Right ventricle myocardium inferior (tissue), 1 donor: ENCODE measurements around the gene DRD3. TPM values are rescaled to one million over a fixed set of nuclear protein-coding genes. Genes with fewer than 3 reads are reported as not detected.

Experiments used
- ATAC-seq: fragments of 200-7000 bp; cut with Tn5 transposase; one replicate; pipeline ENCODE4 v1.9.1; 2020; ENCODE audit warnings: mild to moderate bottlenecking, moderate library complexity
- DNase-seq: peaks from one replicate; pipeline ENCODE4 v3.0.0; 2021; ENCODE audit errors: missing footprints
- intact Hi-C: fragments of 100-400 bp; cut with DNase I; formaldehyde crosslinking; loops from one replicate; pipeline ENCODE4 v1.11.0; 2022
- total RNA-seq: library from RNA; stranded (reverse); fragmentation: NEBNext Ultra II Directional; extraction: Animal tissue kit (Norgen Biotek cat#: 25700); gene quantifications from one replicate; pipeline ENCODE4 v1.2.1, GENCODE V29; 2021
- donor health status: DM: no; HTN: yes; CAD: no; lungs with severe emphysema.

DRD3 gene
- total RNA-seq, 1 donor from 2014 or later: not detected

DNA sequence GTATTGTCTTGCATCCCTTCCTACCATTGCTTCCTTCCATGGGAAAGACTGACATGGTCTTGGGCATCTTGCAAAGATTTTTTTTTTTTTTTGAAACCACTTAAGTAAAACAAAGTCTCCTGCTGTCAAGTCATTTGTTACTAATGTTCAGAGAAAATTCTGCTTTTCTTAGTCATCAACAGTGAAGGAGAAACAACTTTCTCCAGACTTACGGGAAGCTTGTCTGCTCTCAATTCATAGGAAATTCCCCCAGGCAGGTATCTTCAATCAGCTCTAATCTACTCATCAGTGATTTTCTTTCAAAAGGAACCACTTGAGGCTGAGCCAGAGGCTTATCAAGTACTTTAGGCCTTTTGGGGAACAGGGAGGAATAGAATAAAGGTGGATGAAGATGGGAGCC is 15.9 kb upstream of the DRD3 start:
- no peak for ATAC-seq
- no peak for DNase-seq
- intact Hi-C loops: no loop called here

DNA sequence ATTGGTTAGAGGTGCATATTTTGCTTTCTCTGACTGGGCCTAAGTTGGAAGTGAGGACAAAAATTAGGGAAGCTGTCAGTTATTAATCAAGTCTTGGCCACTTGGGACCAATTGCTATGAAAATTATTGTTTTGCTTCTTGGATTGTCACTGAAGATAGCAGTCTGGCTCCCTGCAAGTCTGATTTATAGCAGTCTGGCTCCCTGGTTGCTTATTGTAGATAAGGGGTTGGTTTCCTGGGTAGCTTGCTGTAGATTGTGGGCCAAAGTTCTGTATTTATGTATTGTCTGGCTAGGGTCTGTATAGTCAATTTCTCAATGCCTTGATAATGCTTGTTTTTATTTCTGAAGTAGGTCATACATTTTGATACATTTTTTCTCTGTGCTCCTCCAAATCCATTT is 13.3 kb upstream of the DRD3 start:
- DNase-seq (no peak), ATAC-seq (no peak)
- intact Hi-C loops: no loop called here

DNA sequence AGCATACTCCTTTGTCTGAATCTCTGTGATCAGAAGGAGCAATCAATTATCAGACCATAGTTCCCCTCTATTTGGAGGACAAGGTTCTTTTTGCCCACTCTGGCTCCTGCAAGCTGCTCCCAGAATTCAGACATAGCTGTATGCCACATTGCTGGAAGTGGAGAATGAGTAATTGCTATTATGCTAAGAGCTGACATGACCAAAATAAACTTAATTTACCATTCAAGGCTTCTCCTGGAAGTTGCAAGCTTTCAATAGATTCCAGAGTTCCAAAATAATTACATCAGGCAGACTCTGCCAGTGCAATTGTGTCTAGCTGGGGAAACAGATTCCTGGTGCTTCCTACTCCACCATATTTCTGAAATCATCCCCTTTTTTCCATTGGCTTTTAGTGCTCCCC is 7.6 kb upstream of the DRD3 start:
- intact Hi-C loops: no loop called here
- DNase-seq (no peak), ATAC-seq (no peak)

DNA sequence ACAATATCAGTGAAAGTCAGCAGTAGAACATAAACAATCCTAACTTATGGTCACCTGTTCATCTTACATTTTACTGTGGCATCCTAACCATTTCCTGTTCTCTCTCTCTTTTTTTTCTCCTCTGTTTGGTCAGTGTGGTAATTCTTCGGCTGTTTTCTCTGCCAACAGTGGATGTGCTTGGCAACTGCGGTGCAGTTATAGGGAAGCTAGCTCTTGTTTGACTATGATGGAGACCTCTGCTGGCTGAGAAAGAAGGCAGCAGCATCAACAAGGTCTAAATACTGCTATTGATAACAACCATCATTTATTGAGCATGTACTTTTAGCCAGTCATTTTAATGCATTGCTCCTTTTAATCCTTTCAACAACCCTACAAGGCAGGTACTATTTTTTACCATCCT is 723 bp upstream of the DRD3 start:
- intact Hi-C loops: no loop called here
- DNase-seq (no peak), ATAC-seq (no peak)

DNA sequence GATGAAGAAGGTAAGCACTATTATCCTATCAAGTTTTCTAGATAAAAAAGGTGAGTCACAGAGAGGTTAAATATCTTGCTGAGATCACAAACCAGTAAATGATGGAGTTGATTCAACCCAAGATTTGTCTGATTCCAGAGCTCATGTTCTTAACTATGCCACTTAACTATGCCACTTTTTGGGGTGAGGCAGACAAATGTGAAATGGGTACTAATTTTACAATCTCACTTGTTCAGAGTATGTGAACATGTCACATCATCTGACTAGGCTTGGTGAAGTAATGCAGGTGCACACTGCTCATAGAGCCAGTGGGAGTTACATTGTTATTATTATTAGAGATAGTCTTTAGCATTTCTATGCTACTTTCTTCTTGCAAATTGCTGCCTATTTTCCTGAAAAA is 2.0 kb downstream of the DRD3 start:
- no peak for DNase-seq
- intact Hi-C loops: no loop called here
- no peak for ATAC-seq

DNA sequence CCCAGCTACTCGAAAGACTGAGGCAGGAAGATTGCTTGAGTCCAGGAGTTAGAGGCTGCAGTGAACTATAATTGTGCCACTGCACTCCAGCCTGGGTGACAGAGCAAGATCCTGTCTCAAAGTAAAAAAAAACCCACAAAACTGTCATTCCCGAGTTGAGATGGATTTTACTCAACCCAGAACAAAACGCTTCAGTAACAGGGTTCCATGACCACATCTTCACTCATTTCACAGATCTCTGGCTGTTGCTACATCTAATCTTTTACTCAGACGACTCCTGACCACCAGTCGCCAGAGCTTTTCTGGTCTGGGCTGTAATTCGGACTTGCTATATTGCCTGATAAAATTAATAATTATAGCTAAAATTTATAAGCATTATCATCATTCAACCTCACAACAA is 2.4 kb downstream of the DRD3 start:
- intact Hi-C loops: no loop called here
- ATAC-seq: no peak
- no peak for DNase-seq

DNA sequence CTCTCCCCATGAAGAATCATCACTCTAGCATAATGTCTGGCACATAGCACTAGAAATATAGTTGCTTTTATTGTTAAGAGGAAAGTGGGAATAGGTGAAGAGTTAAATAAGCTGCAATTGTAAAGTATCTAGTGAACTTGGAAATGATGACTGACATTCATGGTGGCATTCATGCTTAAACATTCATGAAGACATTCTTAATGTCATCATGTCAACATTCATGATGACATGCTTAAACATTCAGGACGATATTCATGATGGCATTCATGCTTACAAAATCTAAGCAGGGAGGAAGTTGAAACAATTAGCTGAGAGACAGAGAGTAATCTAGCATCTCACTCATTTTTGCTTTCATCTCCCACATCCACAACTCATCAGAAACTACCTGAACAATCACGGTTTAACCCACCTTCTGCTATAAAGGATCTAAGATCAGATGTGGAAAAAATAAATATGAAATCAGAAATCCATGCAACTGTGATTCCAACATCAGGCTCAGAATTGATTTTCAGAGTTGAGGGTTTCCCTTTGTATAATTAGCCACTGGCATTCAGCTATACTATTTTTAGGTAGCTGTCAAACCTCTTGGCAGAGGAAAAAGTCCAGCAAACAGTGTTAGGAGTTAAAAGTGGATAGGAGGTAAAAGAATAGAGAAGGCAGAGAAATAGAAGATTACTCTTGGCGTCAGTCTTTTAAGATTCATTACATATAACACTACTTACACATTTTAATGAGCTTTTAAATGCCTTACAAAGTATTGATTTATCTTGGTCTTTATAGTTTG is 3.5 kb downstream of the DRD3 start:
- ATAC-seq: no peak
- intact Hi-C loops: no loop called here
- no peak for DNase-seq

DNA sequence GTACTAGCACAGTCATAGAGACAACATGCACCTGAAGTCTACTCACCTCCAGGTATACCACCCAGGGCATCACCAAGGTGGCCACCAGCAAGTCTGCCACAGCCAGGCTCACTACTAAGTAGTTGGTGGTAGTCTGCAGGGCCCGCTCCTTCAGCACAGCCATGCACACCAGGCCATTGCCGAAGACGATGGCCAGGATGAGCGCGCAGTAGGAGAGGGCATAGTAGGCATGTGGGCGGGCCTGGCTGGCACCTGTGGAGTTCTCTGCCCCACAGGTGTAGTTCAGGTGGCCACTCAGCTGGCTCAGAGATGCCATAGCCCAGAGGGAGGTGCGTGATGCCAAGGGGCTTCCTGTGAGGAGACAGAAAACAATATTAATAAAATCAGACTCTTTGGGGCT is 7.2 kb downstream of the DRD3 start:
- DNase-seq: peak; percentile 31
- no peak for ATAC-seq
- intact Hi-C loops: no loop called here

DNA sequence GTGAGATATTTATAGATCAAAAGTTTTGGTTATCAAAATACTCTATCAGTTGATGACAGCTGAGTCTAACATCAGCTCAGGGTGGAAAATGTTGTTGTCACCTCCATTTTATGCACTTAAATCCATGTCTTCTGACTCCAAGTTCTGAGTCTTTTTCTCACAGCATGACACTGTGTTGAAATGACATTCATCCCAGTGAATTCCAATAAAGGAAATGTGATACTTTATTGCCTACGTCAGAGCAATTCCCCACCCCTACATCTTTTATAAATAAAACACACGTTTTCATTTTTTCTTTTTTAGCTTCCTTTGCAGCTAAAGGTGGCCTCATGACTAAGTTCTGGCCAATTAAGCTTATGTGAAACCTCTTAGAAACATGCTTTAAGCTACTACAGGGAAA is 10.7 kb downstream of the DRD3 start:
- DNase-seq: no peak
- no peak for ATAC-seq
- intact Hi-C loops: no loop called here

DNA sequence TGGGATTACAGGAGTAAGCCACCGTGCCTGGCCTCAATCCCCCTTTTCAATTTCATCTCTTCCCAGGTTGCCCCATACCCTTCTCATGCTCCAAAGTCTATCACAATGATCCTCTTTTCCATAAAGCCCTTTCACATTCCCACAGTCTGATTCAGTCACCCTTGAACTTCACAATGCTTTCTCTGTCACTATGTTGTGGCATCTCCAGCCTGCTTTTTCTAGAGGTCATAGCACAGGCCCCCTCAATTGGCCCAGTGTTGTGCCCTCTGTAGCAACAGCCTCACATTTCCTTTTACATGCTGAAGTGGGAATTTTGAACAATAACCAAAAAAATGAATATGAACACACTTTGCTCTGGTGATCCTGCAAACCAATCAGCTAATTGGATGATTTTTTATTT is 21.5 kb downstream of the DRD3 start:
- DNase-seq: no peak
- ATAC-seq: no peak
- intact Hi-C loops: loop anchor here (10.0 kb wide), 3 partner anchors 137 to 413 kb away; partner anchors contain the start of genes ATP6V1A, NAA50 and TIGIT

DNA sequence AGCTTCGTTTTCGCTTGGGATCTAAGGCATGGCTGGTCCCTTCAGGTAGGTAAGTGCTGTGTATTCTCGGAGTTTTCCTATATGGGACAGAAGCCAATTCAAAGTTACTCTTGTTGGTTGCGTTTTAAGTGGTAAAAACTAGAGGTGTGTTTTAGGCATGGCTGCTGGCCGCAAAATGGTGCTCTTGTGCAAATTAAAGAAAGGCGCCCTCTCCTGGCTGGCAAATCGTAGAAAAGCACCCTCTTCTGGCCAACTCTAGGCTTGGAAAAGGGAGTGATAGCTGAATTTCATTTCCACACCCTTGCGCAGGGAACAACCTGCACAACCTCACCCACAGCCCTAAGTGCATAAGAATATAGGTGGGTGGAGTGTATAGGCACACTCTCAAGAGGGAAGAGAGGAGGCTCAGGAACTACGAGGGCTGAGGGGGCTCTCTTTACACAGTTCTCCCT is 23.5 kb downstream of the DRD3 start:
- intact Hi-C loops: loop anchor here (10.0 kb wide), 3 partner anchors 139 to 411 kb away; partner anchors contain the start of genes ATP6V1A, NAA50 and TIGIT
- DNase-seq (no peak), ATAC-seq (no peak)

DNA sequence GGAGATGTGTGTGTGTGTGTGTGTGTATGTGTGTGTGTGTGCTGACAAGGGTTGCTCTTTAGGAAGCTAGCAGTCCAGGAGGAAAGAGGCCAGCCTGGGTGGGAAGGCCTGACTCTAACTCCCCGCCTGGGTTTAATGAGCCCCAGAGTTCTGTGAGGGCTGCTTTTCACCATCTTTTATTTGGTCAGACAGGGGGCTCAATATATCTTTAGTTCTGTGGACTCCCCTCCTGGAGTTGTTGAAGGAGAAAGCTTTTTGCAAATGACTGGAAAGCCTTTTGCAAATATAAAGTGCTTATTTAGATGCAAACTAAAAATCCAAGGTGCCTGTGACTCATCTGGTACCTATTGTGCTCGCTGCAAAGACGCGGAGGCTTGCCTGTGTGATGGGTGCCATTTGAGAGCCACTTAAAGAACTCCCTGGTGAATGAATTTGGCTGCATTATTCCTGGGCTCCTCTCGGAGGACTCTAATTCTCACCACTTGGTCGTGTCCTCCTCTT is 24.5 kb downstream of the DRD3 start:
- DNase-seq (no peak), ATAC-seq (no peak)
- intact Hi-C loops: loop anchor here (10.0 kb wide), 3 partner anchors 140 to 410 kb away; partner anchors contain the start of genes ATP6V1A, NAA50 and TIGIT

DNA sequence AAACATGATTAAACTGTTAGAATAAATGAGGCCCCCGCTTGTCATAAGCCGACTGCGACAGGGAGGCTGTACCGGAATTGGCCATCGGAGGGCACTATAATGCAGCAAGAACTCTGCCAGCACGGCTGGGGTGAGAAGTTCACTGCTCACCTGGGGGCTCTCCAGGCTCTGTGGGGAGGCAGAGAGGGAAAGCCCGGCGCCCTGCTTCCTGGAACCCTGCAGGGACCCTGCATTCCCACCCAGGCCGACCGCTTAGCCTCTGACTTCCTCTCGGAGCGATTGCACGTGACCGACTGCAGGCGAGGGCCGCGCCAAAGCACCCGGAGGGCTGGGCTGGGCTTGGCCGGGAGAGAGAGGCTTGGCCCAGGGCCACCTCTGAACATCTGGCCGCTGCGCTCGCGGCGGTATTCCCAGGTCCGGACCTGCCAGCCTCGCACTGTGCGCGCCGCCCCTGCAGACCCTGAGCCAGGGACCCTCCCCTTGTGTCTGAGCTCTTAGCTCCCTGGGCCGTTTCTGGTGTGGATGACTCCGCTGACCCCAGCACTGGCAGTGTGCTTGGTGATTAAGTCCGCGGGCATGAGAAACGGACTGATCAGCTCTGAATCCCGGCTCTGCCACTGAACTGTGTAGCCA is 26.2 kb downstream of the DRD3 start:
- peak; percentile 90 for DNase-seq
- peak; percentile 89 for ATAC-seq
- intact Hi-C loops: loop anchor here (10.0 kb wide), 3 partner anchors 142 to 408 kb away; partner anchors contain the start of genes ATP6V1A, NAA50 and TIGIT

DNA sequence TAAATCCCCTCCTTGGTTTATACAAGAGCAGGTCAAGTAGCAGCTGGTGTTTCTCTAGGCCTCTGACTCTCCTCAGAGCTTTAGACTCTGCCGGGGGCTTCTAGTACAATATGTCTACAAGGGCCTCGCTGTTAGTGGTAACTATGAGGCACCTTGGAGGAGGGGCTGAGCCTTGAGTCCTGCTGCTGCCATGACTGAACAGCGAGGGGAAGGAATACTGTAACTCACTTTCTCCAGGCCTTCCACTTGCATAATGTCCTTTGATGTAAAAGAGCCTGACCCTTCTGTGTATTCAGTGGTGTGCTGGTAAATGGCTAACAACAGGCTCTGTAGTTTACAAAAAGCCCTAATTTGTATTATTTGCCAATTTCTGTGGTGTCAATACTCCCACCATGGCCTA is 27.8 kb downstream of the DRD3 start:
- no peak for DNase-seq
- no peak for ATAC-seq
- intact Hi-C loops: loop anchor here (10.0 kb wide), 3 partner anchors 144 to 406 kb away; partner anchors contain the start of genes ATP6V1A, NAA50 and TIGIT

DNA sequence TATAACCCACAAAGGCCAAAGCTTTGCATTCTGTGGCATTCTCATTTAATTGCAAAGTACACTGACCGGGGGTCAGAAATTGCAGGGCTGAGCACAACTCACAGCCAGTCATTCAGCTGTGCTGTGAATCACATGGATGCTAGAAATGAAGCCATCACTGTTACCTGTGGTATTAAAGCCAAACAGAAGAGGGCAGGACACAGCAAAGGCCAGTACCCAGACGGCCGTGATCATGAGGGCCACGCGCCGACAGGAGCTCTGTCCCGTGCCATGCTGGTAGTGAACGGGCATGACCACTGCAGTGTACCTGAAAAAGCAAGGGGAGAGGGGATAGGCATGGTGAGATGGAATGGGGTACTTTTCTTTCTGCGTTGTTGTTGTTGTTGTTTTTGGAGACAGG is 31.6 kb downstream of the DRD3 start:
- DNase-seq (no peak), ATAC-seq (no peak)
- intact Hi-C loops: no loop called here

DNA sequence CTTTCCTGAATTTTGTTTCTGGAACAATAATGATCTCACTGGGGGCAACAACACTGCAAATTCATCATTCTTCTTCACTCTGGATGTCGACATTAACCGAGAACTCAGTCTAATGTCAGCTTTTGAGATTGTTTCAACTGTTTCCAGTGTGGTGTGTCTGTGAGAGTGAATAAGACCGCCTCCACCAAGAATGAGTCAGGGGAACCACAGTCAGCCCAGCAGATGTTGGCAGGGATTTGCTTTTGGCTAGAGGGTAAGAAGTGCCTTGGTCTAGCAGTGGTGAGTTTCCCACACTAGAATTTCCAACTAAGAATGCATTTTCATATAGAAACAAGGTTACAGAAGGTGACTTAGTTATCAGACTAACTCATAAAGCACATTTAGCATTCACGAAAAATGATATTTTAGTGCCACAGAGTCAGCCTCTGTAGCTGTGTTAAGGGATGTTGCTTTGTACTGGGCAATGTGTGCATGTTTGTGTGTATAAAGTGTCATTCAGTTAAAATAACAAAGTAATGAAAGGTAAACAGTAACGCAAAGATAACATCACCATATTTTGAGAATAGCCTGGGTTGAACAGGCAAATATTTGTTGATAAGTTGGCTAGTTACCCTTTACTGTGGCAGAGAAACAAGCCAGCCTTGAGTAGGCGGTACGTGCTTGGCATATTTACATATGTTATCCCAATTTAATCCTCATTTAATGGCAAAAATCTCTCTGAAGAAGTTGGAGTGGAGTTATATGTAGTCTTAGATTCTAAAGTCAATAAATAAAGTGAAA is 33.8 kb downstream of the DRD3 start:
- intact Hi-C loops: no loop called here
- no peak for DNase-seq

DNA sequence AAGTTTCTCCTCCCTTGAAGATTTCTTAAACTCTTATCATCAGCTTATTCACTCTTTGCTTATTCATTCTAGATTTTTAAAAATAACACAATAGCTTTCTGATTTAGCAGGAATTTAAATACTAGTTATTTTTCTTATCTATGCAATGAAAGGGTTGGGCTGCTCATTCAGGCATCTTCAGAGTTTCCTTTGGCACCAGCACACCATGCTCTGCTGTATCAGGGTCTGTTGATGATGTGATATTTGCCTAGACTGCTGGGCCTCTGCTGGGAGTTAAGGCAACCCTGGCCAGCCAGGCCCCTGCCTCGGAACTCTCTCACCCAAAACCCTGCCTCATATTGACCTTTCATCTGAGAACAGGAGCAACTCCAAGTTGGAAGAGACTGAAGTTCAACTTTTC is 35.0 kb downstream of the DRD3 start:
- ATAC-seq: no peak
- intact Hi-C loops: no loop called here

More for the DNA sequence above, 33.8 kb downstream of the DRD3 start:
- ATAC-seq: peak; percentile 46

DNA sequence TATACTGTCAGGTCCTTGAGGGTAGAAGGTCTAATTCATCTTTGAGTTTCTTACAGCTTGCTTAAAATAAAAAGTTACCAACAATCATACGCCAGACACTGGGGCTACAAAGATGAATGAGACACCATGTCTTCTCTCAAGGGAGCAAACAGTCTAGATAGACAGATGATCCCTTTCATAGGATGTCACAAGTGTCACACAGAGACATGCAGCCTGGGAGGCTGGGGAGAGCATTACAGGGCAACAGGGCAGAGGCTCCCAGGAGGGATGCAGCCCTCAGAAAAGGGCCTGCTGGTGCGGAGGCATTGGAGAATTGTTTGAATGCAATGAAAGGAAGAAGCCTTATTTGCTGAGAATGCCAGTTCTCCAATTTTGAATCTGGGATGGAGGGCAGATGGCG is 39.0 kb downstream of the DRD3 start:
- DNase-seq (no peak), ATAC-seq (no peak)
- intact Hi-C loops: no loop called here

More for the DNA sequence above, 35.0 kb downstream of the DRD3 start:
- DNase-seq: no peak

DNA sequence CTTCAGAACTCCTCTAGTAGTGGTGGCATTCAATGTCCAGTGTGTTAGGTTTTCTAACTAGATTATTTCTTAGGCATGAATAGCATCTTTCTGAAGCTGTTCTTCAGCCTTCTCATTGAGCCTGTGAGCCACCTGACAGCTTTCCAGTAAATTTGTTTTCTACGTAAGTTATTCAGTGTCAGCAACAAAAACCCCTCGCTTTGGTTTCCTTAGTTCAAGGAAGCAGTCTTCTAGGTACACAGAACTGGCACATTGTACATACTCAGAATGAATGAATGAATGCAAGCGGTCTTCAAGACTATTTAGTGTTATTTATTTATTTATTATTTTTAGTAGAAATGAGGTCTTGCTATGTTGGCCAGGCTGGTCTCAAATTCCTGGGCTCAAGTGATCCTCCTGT is 44.9 kb downstream of the DRD3 start:
- ATAC-seq: no peak
- intact Hi-C loops: no loop called here
- no peak for DNase-seq
